Caco-2 (cell line): Measurements from ENCODE around the gene CTLA4. TPM values are rescaled to one million over a fixed set of nuclear protein-coding genes. Genes with fewer than 3 reads are reported as not detected.

Experiments used
- BruUV-seq: library from RNA; stranded (reverse); fragments of 400-500 nt; replicated peaks from 2 replicates; lab custom pipeline; 2021; lab: Mats Ljungman, UMichigan
- CTCF ChIA-PET: fragments of 300-600 bp; sonication (Branson Sonifier 250); formaldehyde crosslinking; loops from one replicate; lab custom pipeline; 2022; ENCODE audit warnings: antibody characterized with exemption; lab: Charles Lee
- POLR2A ChIA-PET: fragments of 300-600 bp; sonication (Branson Sonifier 250); formaldehyde crosslinking; loops from one replicate; lab custom pipeline; 2022; ENCODE audit warnings: antibody characterized with exemption; lab: Charles Lee
- DNase-seq, 2 experiments: peaks; one replicate each; pipeline versions ENCODE4 v3.0.0 to v3.0.0-alpha.2; 2020 to 2022
- H3K27me3 ChIP-seq: replicated peaks from 2 replicates; pipeline ENCODE4 v1.6.0; 2011; ENCODE audit warnings: low read length; ENCODE audit not compliant: control insufficient read depth, insufficient read depth
- H3K36me3 ChIP-seq: 2 replicates; pipeline ENCODE4 v1.5.1; 2011; ENCODE audit warnings: low read length; ENCODE audit not compliant: control insufficient read depth, insufficient read depth
- H3K4me1 ChIP-seq: fragments of 250-450 bp; sonication (Bioruptor Pico); 2 replicates; pipeline ENCODE4 v1.5.1; 2020; ENCODE audit warnings: mild to moderate bottlenecking
- H3K4me3 ChIP-seq: 2 replicates; pipeline ENCODE4 v1.5.1; 2011; ENCODE audit warnings: low read depth, mild to moderate bottlenecking, control low read depth, low read length
- H3K9me3 ChIP-seq: fragments of 250-450 bp; sonication (Bioruptor Pico); 2 replicates; pipeline ENCODE4 v1.5.1; 2020; ENCODE audit warnings: mild to moderate bottlenecking, moderate library complexity
- H3K27ac Mint-ChIP-seq: one replicate; pipeline ENCODE4 v1.8.0; 2022; ENCODE audit warnings: mixed read lengths; ENCODE audit not compliant: unreplicated experiment
- H3K27me3 Mint-ChIP-seq: one replicate; pipeline ENCODE4 v1.8.0; 2022; ENCODE audit warnings: mixed read lengths; ENCODE audit not compliant: insufficient read depth, unreplicated experiment
- H3K36me3 Mint-ChIP-seq: one replicate; pipeline ENCODE4 v1.8.0; 2022; ENCODE audit warnings: mild to moderate bottlenecking, mixed read lengths; ENCODE audit not compliant: insufficient read depth, unreplicated experiment
- H3K4me1 Mint-ChIP-seq: one replicate; pipeline ENCODE4 v1.8.0; 2022; ENCODE audit warnings: low read depth, mixed read lengths; ENCODE audit not compliant: unreplicated experiment
- H3K4me3 Mint-ChIP-seq: one replicate; pipeline ENCODE4 v1.8.0; 2022; ENCODE audit warnings: mild to moderate bottlenecking, moderate library complexity, mixed read lengths; ENCODE audit not compliant: unreplicated experiment
- H3K9me3 Mint-ChIP-seq: one replicate; pipeline ENCODE4 v1.8.0; 2022; ENCODE audit warnings: mixed read lengths; ENCODE audit not compliant: unreplicated experiment
- intact Hi-C: fragments of 100-400 bp; cut with micrococcal nuclease; formaldehyde crosslinking; loops from one replicate; pipeline ENCODE4 v1.10.0; 2022; ENCODE audit not compliant: unreplicated experiment
- total RNA-seq: library from RNA; stranded (reverse); gene quantifications from 2 replicates; pipeline ENCODE4 v1.2.3, GENCODE V29; 2022
- TF ChIP-seq, protein P1 (sequence below), 2 experiments: fragments of 200-600 bp in 1 of 2; IDR thresholded peaks; 1 replicate in 1 of 2; 2 replicates in 1 of 2; pipeline versions ENCODE4 v1.5.1 to v1.8.0; 2011 to 2022; ENCODE audit warnings: antibody characterized with exemption in 1 of 2, control low read depth in 1 of 2, inconsistent platforms in 1 of 2, low read depth in 1 of 2, low read length in 1 of 2, mild to moderate bottlenecking in 1 of 2, moderate library complexity in 1 of 2; ENCODE audit not compliant: insufficient read depth in 1 of 2, severe bottlenecking in 1 of 2, unreplicated experiment in 1 of 2

The CTLA4 gene
- total RNA-seq, 1 experiment from 2014 or later = 0.43 TPM

DNA sequence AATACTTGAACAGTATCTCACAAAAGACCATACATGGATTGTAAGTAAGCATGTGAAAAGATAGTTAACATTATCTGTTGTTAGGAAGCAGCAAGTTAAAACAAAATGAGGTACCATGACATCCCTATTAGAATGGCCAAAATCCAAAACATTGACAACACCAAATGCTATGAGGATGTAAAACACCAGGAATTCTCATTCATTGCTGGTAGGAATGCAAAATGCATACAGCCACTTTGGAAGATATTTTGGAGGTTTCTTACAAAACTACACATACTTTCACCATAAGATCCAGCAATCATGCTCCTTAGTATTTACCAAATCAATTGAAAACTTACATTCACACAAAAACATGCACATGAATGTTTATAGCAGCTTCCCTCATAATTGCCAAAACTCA lies 38.1 kb downstream of the CTLA4 start:
- H3K4me3 Mint-ChIP-seq = no peak overlapping the region
- intact Hi-C loops = loop anchor here (5.0 kb wide), 1 partner anchor 678 kb away; no protein-coding TSS in a partner anchor
- no peaks in the 10 kb centered on the region for H3K36me3 Mint-ChIP-seq
- no TSS peak for BruUV-seq
- Histone ChIP-seq H3K27me3 (no peaks in the 10 kb centered on the region), H3K36me3 (no peaks in the 10 kb centered on the region), H3K4me1 (peaks cover 8% of the 10 kb centered on the region), H3K4me3 (no peak overlapping the region), H3K9me3 (peaks cover 6% of the 10 kb centered on the region)
- H3K9me3 Mint-ChIP-seq = peaks cover 19% of the 10 kb centered on the region
- ChIA-PET CTCF (interaction anchor here (0.6 kb wide), 1 partner anchor 9 kb away, joined by 3 read pairs; no protein-coding TSS in a partner anchor), POLR2A (no interaction called here)
- DNase-seq = no peak
- peaks cover 7% of the 10 kb centered on the region for H3K4me1 Mint-ChIP-seq
- no peak overlapping the region for H3K27ac Mint-ChIP-seq
- H3K27me3 Mint-ChIP-seq = no peaks in the 10 kb centered on the region
- TF ChIP-seq, protein P1, sequence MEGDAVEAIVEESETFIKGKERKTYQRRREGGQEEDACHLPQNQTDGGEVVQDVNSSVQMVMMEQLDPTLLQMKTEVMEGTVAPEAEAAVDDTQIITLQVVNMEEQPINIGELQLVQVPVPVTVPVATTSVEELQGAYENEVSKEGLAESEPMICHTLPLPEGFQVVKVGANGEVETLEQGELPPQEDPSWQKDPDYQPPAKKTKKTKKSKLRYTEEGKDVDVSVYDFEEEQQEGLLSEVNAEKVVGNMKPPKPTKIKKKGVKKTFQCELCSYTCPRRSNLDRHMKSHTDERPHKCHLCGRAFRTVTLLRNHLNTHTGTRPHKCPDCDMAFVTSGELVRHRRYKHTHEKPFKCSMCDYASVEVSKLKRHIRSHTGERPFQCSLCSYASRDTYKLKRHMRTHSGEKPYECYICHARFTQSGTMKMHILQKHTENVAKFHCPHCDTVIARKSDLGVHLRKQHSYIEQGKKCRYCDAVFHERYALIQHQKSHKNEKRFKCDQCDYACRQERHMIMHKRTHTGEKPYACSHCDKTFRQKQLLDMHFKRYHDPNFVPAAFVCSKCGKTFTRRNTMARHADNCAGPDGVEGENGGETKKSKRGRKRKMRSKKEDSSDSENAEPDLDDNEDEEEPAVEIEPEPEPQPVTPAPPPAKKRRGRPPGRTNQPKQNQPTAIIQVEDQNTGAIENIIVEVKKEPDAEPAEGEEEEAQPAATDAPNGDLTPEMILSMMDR (IDR thresholded peaks at IDR 0.05; ENCODE audit: insufficient read depth in 1 of 2, low read depth in 1 of 2, low read length in 1 of 2, severe bottlenecking in 1 of 2, unreplicated experiment in 1 of 2) = no peak

DNA sequence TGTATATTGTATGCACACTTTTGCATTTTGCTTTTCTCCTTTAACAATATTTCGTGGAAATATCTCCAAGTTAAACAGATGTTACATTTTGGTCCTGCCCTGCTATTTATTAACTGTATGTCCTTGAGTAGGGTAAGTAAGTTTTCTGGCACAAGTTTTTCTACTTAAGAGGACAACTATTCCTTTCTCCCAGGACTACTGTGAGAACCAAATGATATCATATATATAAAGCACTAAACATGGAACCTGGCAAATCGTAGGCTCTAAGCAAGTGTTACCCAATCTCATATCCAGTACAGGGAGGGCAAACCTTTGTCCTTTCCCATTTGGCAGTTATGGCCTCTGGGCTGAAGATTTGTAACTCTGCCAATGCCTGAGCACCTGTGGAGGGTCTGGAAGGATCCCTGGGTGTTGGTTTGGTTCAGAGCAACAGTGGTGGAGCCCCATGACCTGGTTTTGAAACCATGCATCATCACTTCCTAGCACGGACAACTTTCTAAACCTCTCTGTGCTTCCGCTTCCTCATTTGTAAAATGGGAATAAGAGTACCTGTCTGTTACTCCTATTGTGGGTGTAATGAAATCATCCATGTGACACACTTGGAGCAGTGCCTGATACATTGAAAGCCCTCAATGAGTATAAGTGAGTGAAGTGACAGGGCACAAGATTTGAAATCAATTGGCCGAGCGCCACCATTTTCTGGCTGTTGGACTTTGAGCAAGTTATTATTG lies 40.7 kb downstream of the CTLA4 start:
- ChIA-PET POLR2A (no interaction called here), CTCF (no interaction called here)
- no peak overlapping the region for H3K4me3 ChIP-seq
- peaks cover 7% of the 10 kb centered on the region for H3K4me1 Mint-ChIP-seq
- no peaks in the 10 kb centered on the region for H3K36me3 Mint-ChIP-seq
- no peaks in the 10 kb centered on the region for H3K27me3 ChIP-seq
- no peak overlapping the region for H3K4me3 Mint-ChIP-seq
- peaks cover 8% of the 10 kb centered on the region for H3K4me1 ChIP-seq
- no peaks in the 10 kb centered on the region for H3K36me3 ChIP-seq
- no peaks in the 10 kb centered on the region for H3K9me3 Mint-ChIP-seq
- H3K27ac Mint-ChIP-seq = no peak overlapping the region
- H3K27me3 Mint-ChIP-seq = no peaks in the 10 kb centered on the region
- TF ChIP-seq, protein P1 (IDR thresholded peaks at IDR 0.05; ENCODE audit: insufficient read depth in 1 of 2, low read depth in 1 of 2, low read length in 1 of 2, severe bottlenecking in 1 of 2, unreplicated experiment in 1 of 2) = no peak
- BruUV-seq = no TSS peak
- no peak for DNase-seq
- intact Hi-C loops = loop anchor here (5.0 kb wide), 1 partner anchor 681 kb away; no protein-coding TSS in a partner anchor
- H3K9me3 ChIP-seq = no peaks in the 10 kb centered on the region

DNA sequence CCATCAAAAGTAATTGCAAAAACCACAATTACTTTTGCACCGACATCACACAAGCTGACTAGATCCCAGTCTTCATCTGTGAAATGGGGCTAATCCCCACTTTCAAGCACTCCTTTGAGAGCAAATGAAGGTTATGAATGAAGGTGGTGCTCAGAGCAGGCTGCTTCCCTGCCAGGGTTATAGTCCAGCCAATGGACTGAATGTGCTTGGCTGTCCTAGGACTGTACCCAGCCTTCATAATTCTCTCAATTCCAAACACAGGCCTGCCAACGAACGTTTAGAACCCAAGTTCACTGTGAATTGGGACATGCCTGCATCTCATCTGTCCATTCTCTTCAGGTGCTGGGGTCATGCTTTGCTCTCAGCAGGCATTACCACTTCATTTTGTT lies 41.2 kb downstream of the CTLA4 start:
- Histone ChIP-seq H3K4me1 (peaks cover 10% of the 10 kb centered on the region), H3K36me3 (no peaks in the 10 kb centered on the region), H3K9me3 (no peaks in the 10 kb centered on the region), H3K27me3 (no peaks in the 10 kb centered on the region), H3K4me3 (no peak overlapping the region)
- intact Hi-C loops = loop anchor here (1.0 to 5.0 kb wide), 5 partner anchors 93 to 1320 kb away; no protein-coding TSS in a partner anchor
- no TSS peak for BruUV-seq
- CTCF ChIA-PET = no interaction called here
- Mint-ChIP-seq H3K4me3 (no peak overlapping the region), H3K9me3 (no peaks in the 10 kb centered on the region), H3K27ac (no peak overlapping the region), H3K27me3 (no peaks in the 10 kb centered on the region), H3K4me1 (peaks cover 10% of the 10 kb centered on the region), H3K36me3 (no peaks in the 10 kb centered on the region)
- DNase-seq = no peak
- TF ChIP-seq, protein P1 (IDR thresholded peaks at IDR 0.05; ENCODE audit: insufficient read depth in 1 of 2, low read depth in 1 of 2, low read length in 1 of 2, severe bottlenecking in 1 of 2, unreplicated experiment in 1 of 2) = no peak
- POLR2A ChIA-PET = no interaction called here
